HG03159 (cell line): ENCODE results near the gene PLXNC1.

ENCODE experiments used
- ATAC-seq: cut with Tn5 transposase; IDR thresholded peaks from one replicate; pipeline ENCODE4 v1.9.1; 2021; ENCODE audit warnings: mild to moderate bottlenecking, moderate library complexity; ENCODE audit not compliant: unreplicated experiment

Gene PLXNC1

DNA sequence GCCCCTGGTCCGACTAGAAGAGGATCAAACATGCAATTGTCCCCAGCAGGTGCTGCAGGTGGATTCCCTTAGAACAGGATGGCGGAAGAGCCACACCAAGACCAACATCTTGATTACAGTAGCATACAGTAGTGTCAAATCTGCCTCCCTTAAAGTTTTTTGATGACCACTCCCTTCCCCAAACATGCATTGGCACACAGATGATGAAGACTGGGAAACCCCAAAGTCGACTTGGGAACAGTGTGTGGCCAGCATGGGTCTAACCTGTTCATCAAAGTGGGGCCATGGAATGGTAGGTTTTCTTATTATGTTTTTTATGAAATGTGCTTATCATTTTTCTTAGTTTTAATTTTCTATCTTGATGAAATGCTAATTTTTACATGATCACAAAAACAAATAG is 8.8 kb downstream of the PLXNC1 start:
- no peak for ATAC-seq

DNA sequence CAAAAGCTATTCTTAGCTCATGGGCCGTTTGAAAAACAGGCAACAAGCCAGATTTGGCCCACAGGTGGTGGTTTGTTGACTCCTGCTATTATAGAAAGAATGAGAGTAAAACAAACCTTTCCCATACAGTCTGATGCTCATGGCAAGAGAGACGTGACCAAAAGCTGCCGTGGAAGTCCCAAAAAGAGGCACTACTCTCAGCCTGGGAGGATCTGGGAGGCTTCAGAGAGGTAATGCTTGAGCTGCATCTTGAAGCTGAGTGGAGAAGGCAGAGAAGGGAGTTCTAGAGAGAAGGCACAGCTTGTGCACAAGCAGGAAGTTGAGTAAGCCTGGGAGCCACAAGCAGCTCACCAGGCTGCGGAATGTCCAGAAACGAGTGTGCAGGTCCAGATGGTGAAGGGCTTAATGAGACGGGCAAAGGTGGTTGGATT is 9.6 kb downstream of the PLXNC1 start:
- ATAC-seq = peak; percentile 63

- no peak for ATAC-seq
Measured at GRCh38 chr12:94158666-94159065, 10.3 kb downstream of the PLXNC1 start.

- ATAC-seq = no peak
Measured at GRCh38 chr12:94162108-94162507, 13.7 kb downstream of the PLXNC1 start.

DNA sequence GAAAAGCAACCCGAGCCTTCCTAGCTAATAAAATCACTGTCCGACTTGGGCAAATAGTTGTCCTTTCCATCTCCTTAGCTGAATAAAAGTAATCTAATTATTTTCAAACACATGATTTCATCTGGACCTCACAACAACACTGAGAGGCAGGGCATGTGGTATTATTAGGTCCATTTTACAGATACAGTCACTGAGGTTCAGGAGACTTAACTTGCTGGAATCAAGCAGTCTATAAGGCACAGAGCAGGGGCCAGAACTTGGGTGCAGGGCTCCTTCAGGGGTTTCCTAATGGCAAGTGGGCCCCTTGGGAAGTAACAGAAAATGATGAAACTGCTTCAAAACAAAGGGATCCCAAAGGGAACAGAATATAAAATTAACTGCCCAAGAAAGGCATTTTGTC is 15.5 kb downstream of the PLXNC1 start:
- ATAC-seq = no peak

DNA sequence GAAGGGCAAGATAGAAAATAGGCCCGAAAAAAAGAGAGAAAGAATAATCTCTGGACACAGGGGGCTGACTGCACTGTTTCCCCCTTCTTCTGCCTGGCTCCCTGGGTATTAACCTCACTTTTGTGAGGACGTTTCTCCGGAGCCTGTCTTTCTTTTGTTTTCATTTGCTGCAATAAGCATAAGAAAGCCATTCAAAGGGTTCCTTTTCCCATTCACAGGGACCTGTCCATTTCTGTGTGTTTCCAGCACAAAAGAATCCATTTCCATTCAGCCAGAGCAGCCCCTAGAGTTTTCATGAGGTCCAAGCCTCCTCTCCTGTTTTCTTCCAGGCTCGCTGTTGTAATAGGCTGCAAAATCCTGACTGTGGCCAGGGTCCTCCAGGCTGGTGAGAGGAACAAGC is 16.8 kb downstream of the PLXNC1 start:
- ATAC-seq = no peak

DNA sequence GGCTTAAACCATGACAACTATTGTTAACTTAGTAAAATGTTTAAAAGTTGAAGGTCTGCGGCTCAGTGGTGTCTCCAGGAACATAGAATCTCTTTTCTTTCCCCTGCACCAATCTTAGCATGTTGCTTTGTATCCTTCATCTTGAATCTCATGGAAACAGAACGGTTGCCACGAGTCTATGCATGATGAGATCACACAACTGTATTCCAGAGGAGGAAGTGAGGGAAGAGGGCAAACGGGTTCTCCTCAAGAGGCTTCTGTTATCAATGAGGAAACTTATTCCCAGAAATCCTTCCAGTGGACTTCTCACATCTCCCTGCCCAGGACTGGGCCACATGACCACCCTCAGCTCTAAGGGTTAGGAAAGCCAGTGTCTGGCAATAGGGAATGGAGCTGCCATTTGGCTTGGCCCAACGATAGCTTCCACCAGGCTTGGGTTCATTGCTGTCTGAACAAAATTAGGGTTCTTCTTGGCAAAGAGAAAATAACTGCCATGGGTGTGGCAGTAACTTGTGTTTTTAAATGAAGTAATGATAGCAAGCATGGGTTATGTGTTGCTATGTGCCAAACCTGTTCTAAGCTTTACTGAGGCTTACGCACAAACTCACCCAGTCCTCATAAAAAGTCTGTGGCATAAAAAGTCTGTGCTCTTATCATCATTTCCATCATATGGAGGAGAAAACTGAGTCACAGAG is 17.4 kb downstream of the PLXNC1 start:
- ATAC-seq = no peak

DNA sequence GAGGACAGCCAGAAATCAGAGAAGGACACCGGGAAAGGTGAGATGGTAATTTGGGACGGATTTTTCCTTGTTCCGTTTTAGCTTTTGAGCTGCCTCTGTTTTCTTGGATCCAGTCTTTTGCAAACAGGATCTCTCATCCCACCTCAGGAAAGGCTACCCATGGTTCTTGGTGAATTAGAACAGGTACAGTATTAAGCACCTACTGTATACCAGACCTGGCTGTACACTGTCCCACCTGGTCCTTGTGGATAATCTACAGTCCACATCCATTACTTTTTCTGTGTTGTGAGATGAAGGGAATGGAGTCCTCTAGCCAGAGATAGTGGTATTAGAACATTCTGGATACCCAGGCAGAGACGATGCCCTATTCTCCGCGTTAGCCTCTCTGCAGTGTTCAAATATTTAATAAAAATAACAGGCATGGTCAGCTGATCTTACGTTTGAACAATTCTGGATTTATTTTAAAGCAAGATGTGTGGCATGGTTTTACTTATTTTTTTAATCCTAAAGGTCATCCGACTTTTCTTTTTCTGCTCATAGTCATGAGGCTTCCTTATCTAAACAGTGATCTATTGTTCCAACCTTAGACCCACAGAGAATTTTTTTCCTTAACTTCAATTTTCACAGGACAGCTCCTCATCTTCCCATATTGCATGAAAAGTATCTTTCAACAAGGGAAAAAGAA is 18.8 kb downstream of the PLXNC1 start:
- ATAC-seq = no peak

- ATAC-seq = no peak
Measured at GRCh38 chr12:94167756-94168416, 19.5 kb downstream of the PLXNC1 start.

DNA sequence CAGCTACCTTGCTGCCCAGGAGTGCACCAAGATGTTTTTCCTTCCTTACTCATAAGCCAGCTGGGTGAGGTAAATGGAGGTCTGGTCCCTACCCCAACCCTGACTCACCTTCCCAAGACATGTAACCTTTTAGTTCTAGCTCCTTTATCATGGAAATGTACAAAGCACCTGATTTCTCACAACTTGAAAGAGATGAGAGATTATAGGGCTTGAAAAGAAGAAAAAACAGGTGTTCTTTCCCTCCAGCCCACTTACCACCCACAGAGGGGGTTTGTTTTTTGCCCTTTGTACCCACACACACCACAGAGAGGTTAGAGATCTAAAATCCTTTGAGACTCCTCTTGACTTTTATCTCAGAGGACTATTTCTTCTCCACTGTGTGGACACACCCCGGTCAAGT is 21.1 kb downstream of the PLXNC1 start:
- ATAC-seq = no peak

DNA sequence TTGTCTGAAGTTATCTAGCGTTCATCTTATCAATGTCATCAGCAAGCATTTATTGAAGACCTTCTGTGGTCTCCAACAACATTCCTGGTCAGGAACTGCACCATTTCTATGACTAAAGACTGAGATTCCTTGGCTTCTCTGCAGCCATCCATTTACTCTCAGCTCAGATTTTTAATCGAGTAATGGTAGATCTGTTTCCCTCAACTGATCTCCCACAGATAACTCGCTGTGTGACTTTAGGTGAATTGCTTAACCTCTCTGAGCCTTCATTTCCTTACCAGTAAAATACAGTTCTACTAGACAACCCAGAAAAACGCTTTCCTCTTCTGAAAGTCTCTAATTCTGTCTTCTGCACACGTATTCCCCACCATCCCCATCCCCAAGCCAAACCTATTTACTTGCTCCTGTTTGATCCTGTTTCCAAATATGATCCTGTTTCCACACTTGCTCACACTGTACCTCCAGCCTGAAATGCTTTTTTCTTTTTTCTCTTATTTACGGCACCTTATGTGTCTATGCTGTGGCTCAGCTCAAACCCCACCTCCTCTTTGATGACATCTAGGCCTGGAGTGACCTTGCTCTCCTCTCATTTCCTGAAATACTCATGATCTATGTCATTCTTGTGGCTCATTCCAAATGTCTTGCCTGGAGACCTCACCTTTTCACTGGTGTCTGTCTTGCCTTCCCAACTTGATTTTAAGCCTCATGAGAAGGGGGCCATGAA is 21.8 kb downstream of the PLXNC1 start:
- no peak for ATAC-seq

GRCh38 chr12:94170690-94171594 is 22.6 kb downstream of the PLXNC1 start:
- ATAC-seq = no peak

DNA sequence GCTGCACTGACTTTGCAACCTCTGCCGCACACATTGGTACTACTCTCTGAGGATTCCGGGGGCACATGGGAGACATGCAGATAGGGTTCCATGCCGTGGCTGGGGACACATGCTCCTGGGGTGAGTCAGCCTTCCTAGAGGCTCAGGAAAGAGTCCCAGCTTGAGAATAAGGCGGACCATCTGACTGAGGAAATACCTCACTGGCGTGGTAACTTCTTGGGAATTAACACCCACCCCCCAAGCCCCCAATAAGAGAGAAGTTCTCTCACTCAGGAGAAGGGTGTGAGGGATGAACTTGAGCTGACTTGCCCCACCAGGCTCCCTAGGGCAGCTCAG is 23.2 kb downstream of the PLXNC1 start:
- ATAC-seq = no peak

DNA sequence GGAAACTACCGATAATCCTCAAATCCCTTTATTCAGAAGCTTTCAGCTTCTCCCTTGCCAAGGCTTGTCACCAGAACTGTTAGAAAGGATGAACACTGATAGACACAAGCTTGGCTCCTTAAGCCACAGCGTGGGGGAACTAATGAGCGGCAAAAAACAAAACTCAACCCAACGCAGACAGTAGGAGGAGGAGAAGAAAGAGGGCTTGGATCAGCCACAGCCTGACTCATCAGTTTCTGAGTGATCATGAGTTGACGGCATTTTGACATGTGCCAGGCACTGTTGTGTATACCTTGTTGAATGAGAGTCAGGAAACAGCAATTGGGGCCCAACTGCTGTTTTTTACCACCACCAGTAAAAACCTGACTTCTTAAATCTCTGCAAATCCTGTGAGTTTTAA is 23.7 kb downstream of the PLXNC1 start:
- no peak for ATAC-seq

GRCh38 chr12:94172973-94173372 is 24.6 kb downstream of the PLXNC1 start:
- ATAC-seq = no peak

- peak; percentile 69 for ATAC-seq
Measured at GRCh38 chr12:94173660-94174265, 25.4 kb downstream of the PLXNC1 start.

DNA sequence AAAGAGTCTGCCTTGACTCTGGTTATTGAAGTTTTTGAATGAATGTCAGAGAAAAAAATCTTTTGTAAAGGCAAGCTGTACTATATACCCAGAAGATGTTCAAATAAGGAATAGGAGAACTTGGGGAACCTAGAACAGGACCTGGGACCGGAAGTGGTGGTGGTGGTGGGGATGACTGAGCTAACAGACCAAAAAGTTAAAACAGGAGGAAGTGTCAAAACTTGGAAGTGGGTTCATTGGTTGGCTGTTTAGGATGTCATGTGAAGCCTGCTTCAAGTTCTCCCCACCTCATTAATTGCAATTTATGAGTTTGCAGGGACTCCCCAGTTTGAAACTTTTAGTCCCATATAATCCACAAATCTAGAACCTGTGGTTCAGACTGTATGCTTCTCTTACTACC is 26.2 kb downstream of the PLXNC1 start:
- ATAC-seq = no peak

GRCh38 chr12:94175763-94176668 is 27.6 kb downstream of the PLXNC1 start:
- no peak for ATAC-seq

GRCh38 chr12:94178054-94178453 is 29.7 kb downstream of the PLXNC1 start:
- no peak for ATAC-seq
